Osteocyte (in vitro differentiated cells): ENCODE data around the gene ITPR2. TPM values are rescaled to one million over a fixed set of nuclear protein-coding genes. Genes with fewer than 3 reads are reported as not detected.
"Not testable (repeated sequence)": the region's sequence is repeated elsewhere in the genome, so short reads cannot be mapped to it uniquely, and the experiment has no call there.

Experiments
- DNase-seq: peaks from one replicate; pipeline ENCODE4 v3.0.0; 2021; ENCODE audit warnings: mixed read lengths; ENCODE audit not compliant: unreplicated experiment; ENCODE audit errors: extremely low spot score
- H3K27ac Mint-ChIP-seq: one replicate; pipeline ENCODE4 v1.8.0; 2021; ENCODE audit warnings: mild to moderate bottlenecking, mixed read lengths; ENCODE audit not compliant: unreplicated experiment
- H3K27me3 Mint-ChIP-seq: one replicate; pipeline ENCODE4 v1.8.0; 2021; ENCODE audit warnings: mixed read lengths; ENCODE audit not compliant: unreplicated experiment
- H3K36me3 Mint-ChIP-seq: one replicate; pipeline ENCODE4 v1.8.0; 2021; ENCODE audit warnings: mixed read lengths; ENCODE audit not compliant: unreplicated experiment
- H3K4me1 Mint-ChIP-seq: one replicate; pipeline ENCODE4 v1.8.0; 2021; ENCODE audit warnings: mixed read lengths; ENCODE audit not compliant: unreplicated experiment
- H3K4me3 Mint-ChIP-seq: one replicate; pipeline ENCODE4 v1.8.0; 2021; ENCODE audit warnings: mild to moderate bottlenecking, moderate library complexity, mixed read lengths; ENCODE audit not compliant: unreplicated experiment
- H3K9me3 Mint-ChIP-seq: one replicate; pipeline ENCODE4 v1.8.0; 2021; ENCODE audit warnings: mixed read lengths; ENCODE audit not compliant: unreplicated experiment
- CTCF ChIP-seq: fragments of 200-600 bp; sonication (generic); IDR thresholded peaks from 2 replicates; pipeline ENCODE4 v1.5.0; 2021; ENCODE audit warnings: antibody characterized with exemption, mild to moderate bottlenecking, moderate library complexity
- total RNA-seq: library from RNA; stranded (reverse); gene quantifications from 2 replicates; pipeline ENCODE4 v1.2.1, GENCODE V29; 2021

The ITPR2 gene
- total RNA-seq, 1 donor from 2014 or later = 22.1 TPM

- no peak overlapping the region for H3K4me3 Mint-ChIP-seq
- no peak for TF ChIP-seq CTCF
- H3K36me3 Mint-ChIP-seq = peaks cover 9% of the 10 kb centered on the region
- H3K27ac Mint-ChIP-seq = no peak overlapping the region
- DNase-seq = no peak
- H3K4me1 Mint-ChIP-seq = peaks cover 15% of the 10 kb centered on the region
- H3K9me3 Mint-ChIP-seq = peaks cover 9% of the 10 kb centered on the region
- H3K27me3 Mint-ChIP-seq = no peaks in the 10 kb centered on the region
Observed at GRCh38 chr12:26783131-26783526, 49.9 kb downstream of the ITPR2 start.

- peaks cover 9% of the 10 kb centered on the region for H3K36me3 Mint-ChIP-seq
- no peak for TF ChIP-seq CTCF
- no peak overlapping the region for H3K27ac Mint-ChIP-seq
- no peak overlapping the region for H3K4me3 Mint-ChIP-seq
- peaks cover 9% of the 10 kb centered on the region for H3K9me3 Mint-ChIP-seq
- no peak for DNase-seq
- no peaks in the 10 kb centered on the region for H3K27me3 Mint-ChIP-seq
- peaks cover 13% of the 10 kb centered on the region for H3K4me1 Mint-ChIP-seq
Observed at GRCh38 chr12:26782372-26783130, 50.4 kb downstream of the ITPR2 start.

GRCh38 chr12:26780656-26781055 is 52.3 kb downstream of the ITPR2 start:
- H3K27ac Mint-ChIP-seq, H3K4me1 Mint-ChIP-seq, H3K4me3 Mint-ChIP-seq, DNase-seq, H3K27me3 Mint-ChIP-seq: not testable (repeated sequence)
- Mint-ChIP-seq H3K36me3 (peaks cover 21% of the 10 kb centered on the region), H3K9me3 (peaks cover 20% of the 10 kb centered on the region)

GRCh38 chr12:26778173-26778775 is 54.7 kb downstream of the ITPR2 start:
- not testable (repeated sequence) for H3K4me3 Mint-ChIP-seq, H3K27me3 Mint-ChIP-seq, DNase-seq, H3K4me1 Mint-ChIP-seq, H3K27ac Mint-ChIP-seq
- H3K36me3 Mint-ChIP-seq = peaks cover 25% of the 10 kb centered on the region
- peaks cover 25% of the 10 kb centered on the region for H3K9me3 Mint-ChIP-seq

- no peak overlapping the region for H3K4me3 Mint-ChIP-seq
- H3K4me1 Mint-ChIP-seq = no peaks in the 10 kb centered on the region
- H3K27me3 Mint-ChIP-seq = no peaks in the 10 kb centered on the region
Observed at GRCh38 chr12:26777236-26777635, 55.8 kb downstream of the ITPR2 start.

GRCh38 chr12:26775991-26776390 is 57.0 kb downstream of the ITPR2 start:
- Mint-ChIP-seq H3K9me3 (peaks cover 25% of the 10 kb centered on the region), H3K36me3 (peaks cover 23% of the 10 kb centered on the region)
- H3K4me1 Mint-ChIP-seq, DNase-seq, H3K27ac Mint-ChIP-seq, H3K27me3 Mint-ChIP-seq, H3K4me3 Mint-ChIP-seq: not testable (repeated sequence)

More at GRCh38 chr12:26777236-26777635, 55.8 kb downstream of the ITPR2 start:
- H3K27ac Mint-ChIP-seq = no peak overlapping the region
- no peak for TF ChIP-seq CTCF
- no peak for DNase-seq
- peaks cover 25% of the 10 kb centered on the region for H3K36me3 Mint-ChIP-seq
- peaks cover 25% of the 10 kb centered on the region for H3K9me3 Mint-ChIP-seq
